Effector CD8-positive, alpha-beta T cell (primary cell): Measurements from ENCODE around the gene LRRC70.
"Not testable (repeated sequence)": the region's sequence is repeated elsewhere in the genome, so short reads cannot be mapped to it uniquely, and the experiment has no call there.

Experiments used
- DNase-seq: peaks from one replicate; lab custom pipeline; 2025; lab: John Stamatoyannopoulos, UW

Gene LRRC70

GRCh38 chr5:62606878-62607277 lies 28.3 kb downstream of the LRRC70 start:
- no peak for DNase-seq

GRCh38 chr5:62607615-62608014 lies 29.0 kb downstream of the LRRC70 start:
- no peak for DNase-seq

- DNase-seq: no peak
Measured at GRCh38 chr5:62608529-62609511, 30.2 kb downstream of the LRRC70 start.

- DNase-seq: no peak
Measured at GRCh38 chr5:62614355-62614754, 35.7 kb downstream of the LRRC70 start.

- DNase-seq: no peak
Measured at GRCh38 chr5:62616615-62617277, 38.1 kb downstream of the LRRC70 start.

- no peak for DNase-seq
Measured at GRCh38 chr5:62617943-62618342, 39.3 kb downstream of the LRRC70 start.

GRCh38 chr5:62620761-62621160 lies 42.1 kb downstream of the LRRC70 start:
- DNase-seq: no peak

GRCh38 chr5:62621280-62621679 lies 42.7 kb downstream of the LRRC70 start:
- no peak for DNase-seq

GRCh38 chr5:62623271-62623670 lies 44.7 kb downstream of the LRRC70 start:
- DNase-seq: no peak

GRCh38 chr5:62624436-62624835 lies 45.8 kb downstream of the LRRC70 start:
- DNase-seq: not testable (repeated sequence)

GRCh38 chr5:62626534-62626933 lies 47.9 kb downstream of the LRRC70 start:
- no peak for DNase-seq

- no peak for DNase-seq
Measured at GRCh38 chr5:62627121-62627520, 48.5 kb downstream of the LRRC70 start.

GRCh38 chr5:62627901-62628300 lies 49.3 kb downstream of the LRRC70 start:
- no peak for DNase-seq
